CD8-positive, alpha-beta memory T cell (primary cell): Measurements from ENCODE around the gene LRRTM4. TPM values are rescaled to one million over a fixed set of nuclear protein-coding genes. Genes with fewer than 3 reads are reported as not detected.

Experiments
- CTCF ChIA-PET: fragments of 350-600 bp; sonication (Branson Sonifier 250); formaldehyde crosslinking; loops from one replicate; lab custom pipeline; 2021; ENCODE audit warnings: antibody characterized with exemption; lab: Charles Lee
- POLR2A ChIA-PET: fragments of 350-600 bp; sonication (Branson Sonifier 250); formaldehyde crosslinking; loops from one replicate; lab custom pipeline; 2021; ENCODE audit warnings: antibody characterized with exemption; lab: Charles Lee
- DNase-seq, 5 donors: peaks; one replicate each; pipeline versions ENCODE4 v3.0.0 to v3.0.0-alpha.2; 2020 to 2022; ENCODE audit warnings: mixed read lengths in 1 of 5
- H3K27ac ChIP-seq: one replicate; pipeline ENCODE4 v1.7.0; 2013; ENCODE audit warnings: low read depth, mild to moderate bottlenecking, low read length, moderate library complexity
- H3K27me3 ChIP-seq: 2 replicates; pipeline ENCODE4 v1.7.0; 2013; ENCODE audit warnings: low read length, mild to moderate bottlenecking; ENCODE audit not compliant: insufficient read depth, poor library complexity, severe bottlenecking
- H3K36me3 ChIP-seq: 2 replicates; pipeline ENCODE4 v1.7.0; 2013; ENCODE audit warnings: mild to moderate bottlenecking, low read length, moderate library complexity; ENCODE audit not compliant: insufficient read depth
- H3K4me1 ChIP-seq: 2 replicates; pipeline ENCODE4 v1.7.0; 2013; ENCODE audit warnings: mild to moderate bottlenecking, low read length, moderate library complexity; ENCODE audit not compliant: insufficient read depth
- H3K4me3 ChIP-seq: 2 replicates; pipeline ENCODE4 v1.7.0; 2013; ENCODE audit warnings: mild to moderate bottlenecking, low read length
- H3K9me3 ChIP-seq: 2 replicates; pipeline ENCODE4 v1.7.0; 2013; ENCODE audit warnings: mild to moderate bottlenecking, low read length
- H3K27ac Mint-ChIP-seq, 8 donors: one replicate each; pipeline ENCODE4 v1.8.0; 2020 to 2021; ENCODE audit warnings: mixed read lengths in 8 of 8, mild to moderate bottlenecking in 6 of 8, inconsistent platforms in 3 of 8, moderate library complexity in 3 of 8
- H3K27me3 Mint-ChIP-seq, 2 donors: one replicate each; pipeline ENCODE4 v1.8.0; 2020 to 2021; ENCODE audit warnings: mixed read lengths in 2 of 2, mild to moderate bottlenecking in 1 of 2, moderate library complexity in 1 of 2
- H3K36me3 Mint-ChIP-seq, 3 donors: one replicate each; pipeline ENCODE4 v1.8.0; 2020 to 2021; ENCODE audit warnings: mixed read lengths in 3 of 3, inconsistent platforms in 1 of 3, mild to moderate bottlenecking in 1 of 3
- H3K4me1 Mint-ChIP-seq, 3 donors: one replicate each; pipeline ENCODE4 v1.8.0; 2020 to 2021; ENCODE audit warnings: mixed read lengths in 3 of 3, inconsistent platforms in 1 of 3, mild to moderate bottlenecking in 1 of 3
- H3K4me3 Mint-ChIP-seq, 7 donors: one replicate each; pipeline ENCODE4 v1.8.0; 2020 to 2021; ENCODE audit warnings: mixed read lengths in 7 of 7, mild to moderate bottlenecking in 6 of 7, moderate library complexity in 4 of 7, inconsistent platforms in 2 of 7
- H3K9me3 Mint-ChIP-seq, 5 donors: one replicate each; pipeline ENCODE4 v1.8.0; 2020 to 2022; ENCODE audit warnings: mixed read lengths in 5 of 5, mild to moderate bottlenecking in 3 of 5, moderate library complexity in 2 of 5, inconsistent platforms in 1 of 5
- polyA plus RNA-seq: library from polyadenylated mRNA; unstranded; fragments of 300-500 nt; fragmentation: Illumina TruSeq; gene quantifications from one replicate; pipeline ENCODE4 v1.2.3, GENCODE V29; 2021
- total RNA-seq, 2 experiments: library from RNA; stranded (reverse); gene quantifications; one replicate each; pipeline ENCODE4 v1.2.3, GENCODE V29; 2021

Gene LRRTM4
- total and polyA plus RNA-seq, 3 experiments from 2014 or later, result not detected

DNA sequence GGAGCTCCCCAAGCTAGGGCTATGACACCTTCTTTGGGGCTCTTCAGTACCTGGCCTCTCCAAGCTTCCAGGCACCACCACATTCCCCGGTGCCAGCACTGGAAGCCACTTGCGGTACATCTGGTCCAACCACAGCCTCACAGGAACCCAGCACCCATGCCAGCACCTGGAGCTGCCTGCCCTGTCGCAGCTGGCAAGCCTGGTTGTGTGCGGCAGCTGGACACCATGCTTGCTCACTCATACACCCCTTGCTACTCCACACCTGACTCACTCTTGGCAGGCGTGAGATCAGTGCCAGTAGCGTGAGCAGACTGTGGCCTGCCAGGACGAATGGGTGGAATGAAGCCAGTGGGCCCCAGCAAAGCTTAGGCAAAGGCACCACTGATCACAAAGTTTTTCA, 34.0 kb downstream of the LRRTM4 start:
- peaks cover 5 to 20% (median 9%) of the 10 kb centered on the region in 5 donors for H3K9me3 Mint-ChIP-seq

DNA sequence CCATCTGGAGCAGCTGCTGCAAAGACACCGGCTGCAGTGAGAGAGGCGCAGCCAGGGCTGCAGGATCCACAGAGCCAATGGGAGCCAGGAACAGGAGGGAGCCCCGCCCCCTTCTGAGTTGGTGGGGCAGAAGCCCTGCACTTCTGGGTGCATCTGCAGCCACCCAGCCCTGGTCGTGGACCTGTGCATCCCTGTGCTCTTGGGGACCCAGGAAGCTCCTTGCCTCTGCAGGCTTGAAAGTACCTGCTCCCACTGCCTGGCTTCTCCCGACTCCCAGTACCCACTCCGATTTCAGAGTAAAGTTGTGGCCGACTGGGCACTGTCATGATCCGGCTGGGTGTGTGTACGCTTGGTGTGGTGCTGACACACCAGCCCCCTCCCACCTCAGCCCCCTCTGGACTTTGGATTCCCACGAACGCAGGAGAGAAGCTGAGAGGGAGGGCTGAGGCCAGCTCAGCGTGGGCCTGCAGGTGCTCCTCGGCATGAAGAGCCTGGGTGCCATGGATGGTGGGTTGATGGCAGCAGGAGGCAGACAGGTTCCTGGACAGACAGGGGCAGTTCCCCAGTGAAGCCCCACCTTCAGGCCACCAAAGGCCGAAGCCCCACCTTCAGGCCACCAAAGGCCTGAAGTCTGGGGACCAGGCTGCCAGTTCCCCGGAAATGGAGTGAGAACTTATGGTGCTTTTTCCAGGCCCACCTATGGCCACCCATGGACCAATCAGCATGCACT, 34.9 kb downstream of the LRRTM4 start:
- Mint-ChIP-seq H3K27me3 (no peaks in the 10 kb centered on the region), H3K9me3 (peaks cover 5 to 20% (median 9%) of the 10 kb centered on the region in 5 donors), H3K4me1 (no peaks in the 10 kb centered on the region), H3K4me3 (no peak overlapping the region), H3K27ac (no peak overlapping the region), H3K36me3 (no peaks in the 10 kb centered on the region)
- CTCF ChIA-PET, result no interaction called here
- Histone ChIP-seq H3K9me3 (no peaks in the 10 kb centered on the region), H3K27me3 (no peaks in the 10 kb centered on the region), H3K4me3 (no peak overlapping the region), H3K36me3 (no peaks in the 10 kb centered on the region), H3K27ac (no peak overlapping the region), H3K4me1 (no peaks in the 10 kb centered on the region)
- DNase-seq, result no peak
- POLR2A ChIA-PET, result no interaction called here

More for the DNA sequence above, 34.0 kb downstream of the LRRTM4 start:
- Histone ChIP-seq H3K27ac (no peak overlapping the region), H3K36me3 (no peaks in the 10 kb centered on the region), H3K9me3 (no peaks in the 10 kb centered on the region), H3K27me3 (no peaks in the 10 kb centered on the region), H3K4me1 (no peaks in the 10 kb centered on the region), H3K4me3 (no peak overlapping the region)
- Mint-ChIP-seq H3K27me3 (no peaks in the 10 kb centered on the region), H3K36me3 (no peaks in the 10 kb centered on the region), H3K27ac (no peak overlapping the region), H3K4me1 (no peaks in the 10 kb centered on the region), H3K4me3 (no peak overlapping the region)
- DNase-seq, result no peak
- CTCF ChIA-PET, result no interaction called here
- POLR2A ChIA-PET, result no interaction called here

DNA sequence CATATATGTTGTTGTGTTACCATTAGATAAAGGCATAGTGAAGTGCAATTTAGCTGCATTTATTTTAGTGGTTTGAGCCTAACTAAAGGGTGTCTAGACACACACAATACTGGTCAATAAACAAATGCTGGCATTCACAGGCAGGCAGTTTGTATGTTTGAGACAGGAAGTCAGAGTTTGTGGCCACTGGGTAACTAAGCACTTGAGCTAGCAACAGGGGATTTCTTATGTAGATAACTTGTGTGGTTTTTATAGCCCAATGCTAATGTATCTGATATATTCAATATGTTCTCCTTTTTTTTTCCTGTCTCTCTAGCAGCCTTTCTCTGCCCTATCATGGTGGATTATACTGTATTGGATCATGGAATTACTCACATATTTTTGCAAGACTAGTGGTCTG, 38.1 kb downstream of the LRRTM4 start:
- no peaks in the 10 kb centered on the region for H3K27me3 Mint-ChIP-seq
- CTCF ChIA-PET, result interaction anchor here (1.1 to 1.2 kb wide), 2 partner anchors 8 to 10 kb away, joined by 3 read pairs; no protein-coding TSS in a partner anchor
- no peaks in the 10 kb centered on the region for H3K4me1 Mint-ChIP-seq
- H3K9me3 Mint-ChIP-seq, result peaks cover 7 to 28% (median 13%) of the 10 kb centered on the region in 5 donors
- DNase-seq, result no peak
- H3K9me3 ChIP-seq, result no peaks in the 10 kb centered on the region
- H3K27ac Mint-ChIP-seq, result no peak overlapping the region
- H3K36me3 Mint-ChIP-seq, result no peaks in the 10 kb centered on the region
- H3K4me1 ChIP-seq, result no peaks in the 10 kb centered on the region
- POLR2A ChIA-PET, result no interaction called here
- H3K4me3 ChIP-seq, result no peak overlapping the region
- H3K4me3 Mint-ChIP-seq, result no peak overlapping the region
- H3K27me3 ChIP-seq, result no peaks in the 10 kb centered on the region
- H3K36me3 ChIP-seq, result no peaks in the 10 kb centered on the region
- no peak overlapping the region for H3K27ac ChIP-seq

DNA sequence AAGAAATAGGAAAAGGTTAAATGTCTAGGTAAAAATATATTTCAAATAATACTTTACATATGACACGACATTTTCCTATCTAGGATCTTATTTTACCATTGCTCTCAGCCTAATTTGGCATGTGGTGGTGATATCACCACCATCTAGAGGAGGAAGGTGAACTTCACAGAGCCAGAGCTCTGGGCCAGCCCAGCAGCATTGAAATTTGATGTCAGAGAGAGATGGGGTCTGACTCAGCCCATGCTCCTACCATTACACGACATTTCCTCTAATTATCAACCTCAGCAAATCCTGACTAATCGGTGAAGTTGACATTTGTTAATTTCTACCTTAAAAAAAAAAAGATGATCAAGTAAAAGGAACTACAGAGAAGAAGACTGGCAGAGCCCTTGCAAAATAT, 42.3 kb downstream of the LRRTM4 start:
- Mint-ChIP-seq H3K36me3 (no peaks in the 10 kb centered on the region), H3K4me3 (no peak overlapping the region), H3K4me1 (no peaks in the 10 kb centered on the region), H3K27me3 (no peaks in the 10 kb centered on the region), H3K27ac (no peak overlapping the region), H3K9me3 (peaks cover 7 to 34% (median 12%) of the 10 kb centered on the region in 5 donors)
- ChIA-PET POLR2A (no interaction called here), CTCF (no interaction called here)
- H3K4me3 ChIP-seq, result no peak overlapping the region
- no peak overlapping the region for H3K27ac ChIP-seq
- no peaks in the 10 kb centered on the region for H3K27me3 ChIP-seq
- H3K4me1 ChIP-seq, result no peaks in the 10 kb centered on the region
- DNase-seq, result no peak
- peaks cover 3% of the 10 kb centered on the region for H3K9me3 ChIP-seq
- H3K36me3 ChIP-seq, result no peaks in the 10 kb centered on the region

DNA sequence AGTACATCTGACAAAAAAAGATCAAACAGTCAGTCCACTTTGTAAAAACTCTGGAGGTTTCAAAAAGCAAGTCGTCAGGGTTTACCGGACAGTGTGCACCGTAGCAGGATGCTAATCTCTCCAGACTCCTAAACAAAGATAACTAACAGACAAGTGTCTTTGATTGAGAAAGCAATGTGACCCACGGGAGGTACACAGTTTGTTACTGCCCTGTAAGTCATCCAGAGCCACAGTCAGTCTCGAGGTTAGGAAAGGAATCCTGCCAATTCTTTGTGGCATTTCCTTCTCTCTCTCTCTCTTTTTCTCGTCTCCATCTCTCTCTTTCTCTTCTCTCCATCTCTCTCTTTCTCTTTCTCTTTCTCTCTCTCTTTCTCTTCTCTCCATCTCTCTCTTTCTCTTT, 42.8 kb downstream of the LRRTM4 start:
- Histone ChIP-seq H3K27me3 (no peaks in the 10 kb centered on the region), H3K27ac (no peak overlapping the region), H3K36me3 (no peaks in the 10 kb centered on the region), H3K4me1 (no peaks in the 10 kb centered on the region), H3K9me3 (peaks cover 4% of the 10 kb centered on the region), H3K4me3 (no peak overlapping the region)
- no peak overlapping the region for H3K4me3 Mint-ChIP-seq
- no peak overlapping the region for H3K27ac Mint-ChIP-seq
- no peaks in the 10 kb centered on the region for H3K27me3 Mint-ChIP-seq
- ChIA-PET CTCF (no interaction called here), POLR2A (no interaction called here)
- no peaks in the 10 kb centered on the region for H3K36me3 Mint-ChIP-seq
- H3K4me1 Mint-ChIP-seq, result no peaks in the 10 kb centered on the region
- peaks cover 8 to 34% (median 14%) of the 10 kb centered on the region in 5 donors for H3K9me3 Mint-ChIP-seq
- no peak for DNase-seq

DNA sequence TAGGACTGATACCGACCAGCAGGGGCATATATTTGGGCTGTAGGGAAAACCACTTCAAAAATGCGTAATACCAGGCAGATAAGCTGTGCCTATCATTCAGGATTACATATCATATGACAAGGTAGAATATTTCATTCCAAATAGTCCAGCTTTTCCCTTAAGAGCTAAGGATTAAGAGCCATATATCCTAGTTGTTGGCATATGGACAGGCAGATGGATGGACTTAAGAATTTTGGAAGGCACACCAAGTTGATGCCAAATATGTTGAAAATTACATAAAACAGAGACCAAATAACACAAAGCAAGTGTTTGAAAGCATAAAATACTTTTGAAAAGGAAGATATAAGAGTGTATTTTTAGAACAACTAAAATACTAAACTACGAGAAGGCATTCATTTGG, 52.1 kb downstream of the LRRTM4 start:
- no peaks in the 10 kb centered on the region for H3K4me1 ChIP-seq
- H3K27ac ChIP-seq, result no peak overlapping the region
- H3K4me1 Mint-ChIP-seq, result no peaks in the 10 kb centered on the region
- H3K27me3 Mint-ChIP-seq, result no peaks in the 10 kb centered on the region
- no peak overlapping the region for H3K4me3 Mint-ChIP-seq
- ChIA-PET POLR2A (no interaction called here), CTCF (no interaction called here)
- peaks cover 3% of the 10 kb centered on the region for H3K9me3 ChIP-seq
- no peak for DNase-seq
- H3K27me3 ChIP-seq, result no peaks in the 10 kb centered on the region
- H3K36me3 Mint-ChIP-seq, result no peaks in the 10 kb centered on the region
- no peak overlapping the region for H3K27ac Mint-ChIP-seq
- H3K36me3 ChIP-seq, result no peaks in the 10 kb centered on the region
- H3K9me3 Mint-ChIP-seq, result peaks cover 10 to 36% (median 20%) of the 10 kb centered on the region in 5 donors
- no peak overlapping the region for H3K4me3 ChIP-seq

DNA sequence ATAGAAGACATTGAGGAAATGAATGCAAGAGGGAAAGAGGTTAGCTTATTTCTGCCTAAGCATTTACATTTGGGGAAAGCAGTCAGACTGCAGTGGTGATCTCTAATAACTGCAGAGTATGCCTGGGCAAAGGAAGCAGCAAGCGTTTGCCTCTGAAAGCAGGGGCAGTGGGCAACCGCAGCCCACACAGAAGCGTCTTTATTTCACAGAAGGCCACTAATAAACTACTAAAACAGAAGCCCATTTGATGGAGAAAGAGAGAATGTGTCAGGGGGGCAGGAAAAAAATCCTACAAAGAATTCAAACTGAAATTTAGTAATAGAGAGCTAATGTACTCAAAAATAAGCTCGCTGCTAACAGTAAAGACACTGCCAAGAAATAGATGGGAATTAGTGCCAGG, 53.1 kb downstream of the LRRTM4 start:
- H3K4me3 Mint-ChIP-seq, result no peak overlapping the region
- no peaks in the 10 kb centered on the region for H3K36me3 Mint-ChIP-seq
- no peak overlapping the region for H3K27ac Mint-ChIP-seq
- Histone ChIP-seq H3K4me3 (no peak overlapping the region), H3K9me3 (no peaks in the 10 kb centered on the region), H3K4me1 (no peaks in the 10 kb centered on the region), H3K36me3 (no peaks in the 10 kb centered on the region), H3K27me3 (no peaks in the 10 kb centered on the region), H3K27ac (no peak overlapping the region)
- no peaks in the 10 kb centered on the region for H3K4me1 Mint-ChIP-seq
- peaks cover 8 to 33% (median 16%) of the 10 kb centered on the region in 5 donors for H3K9me3 Mint-ChIP-seq
- no peak for DNase-seq
- CTCF ChIA-PET, result no interaction called here
- POLR2A ChIA-PET, result no interaction called here
- no peaks in the 10 kb centered on the region for H3K27me3 Mint-ChIP-seq

DNA sequence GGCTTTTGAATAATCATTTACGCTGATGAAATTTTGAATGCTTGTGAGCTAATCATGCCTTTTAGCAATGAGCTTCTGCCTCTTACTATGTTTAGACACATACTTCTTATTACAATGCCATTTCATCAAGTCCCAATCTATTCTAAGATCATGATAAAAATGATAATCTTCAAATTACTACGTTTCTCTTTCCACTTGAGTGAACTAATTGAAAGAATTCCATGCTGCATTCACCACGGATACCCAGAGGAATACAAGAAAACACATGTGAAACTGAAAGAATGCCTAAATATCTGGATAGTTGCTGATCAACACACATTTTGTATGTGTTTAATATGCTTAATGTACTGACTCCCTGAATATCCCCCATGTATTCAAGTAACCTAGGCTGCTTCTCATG, 62.3 kb downstream of the LRRTM4 start:
- Histone ChIP-seq H3K4me3 (no peak overlapping the region), H3K27me3 (no peaks in the 10 kb centered on the region), H3K9me3 (peaks cover 8% of the 10 kb centered on the region), H3K27ac (no peak overlapping the region), H3K4me1 (no peaks in the 10 kb centered on the region), H3K36me3 (no peaks in the 10 kb centered on the region)
- Mint-ChIP-seq H3K9me3 (peaks cover 9 to 24% (median 15%) of the 10 kb centered on the region in 5 donors), H3K27ac (no peak overlapping the region), H3K36me3 (no peaks in the 10 kb centered on the region), H3K4me3 (no peak overlapping the region), H3K27me3 (no peaks in the 10 kb centered on the region), H3K4me1 (no peaks in the 10 kb centered on the region)
- DNase-seq, result no peak
- ChIA-PET POLR2A (no interaction called here), CTCF (no interaction called here)
